PC-9 (cell line): Measurements from ENCODE around the gene CCR4.

Experiments
- CTCF ChIP-seq: fragments of 200-600 bp; sonication (generic); conservative IDR thresholded peaks from 2 replicates; pipeline ENCODE4 v1.6.1; 2017; ENCODE audit warnings: mixed run types, antibody characterized with exemption, mild to moderate bottlenecking, moderate library complexity
- EZH2 ChIP-seq: fragments of 200-600 bp; sonication (generic); IDR thresholded peaks from 2 replicates; pipeline ENCODE4 v1.8.0; 2017; ENCODE audit warnings: antibody characterized with exemption, low read depth

- TF ChIP-seq CTCF (no peak), EZH2 (no peak)
These were observed 50.4 kb downstream of the CCR4 start for GRCh38 chr3:33001889-33002288.
